Activated T-cell treated with anti-CD3 and anti-CD28 coated beads, Interleukin-2, amount 50 U/mL, for 72 hours (primary cell): ENCODE measurements around the gene SEMA3F. TPM values are rescaled to one million over a fixed set of nuclear protein-coding genes. Genes with fewer than 3 reads are reported as not detected.

Experiments used
- ATAC-seq, 2 donors: fragments of 150-1000 bp; cut with Tn5 transposase; replicated peaks in 1 of 2; 2 replicates each; pipeline ENCODE4 v1.10.0; 2021; ENCODE audit warnings: moderate library complexity in 2 of 2, mild to moderate bottlenecking in 1 of 2
- DNase-seq, 2 donors: peaks; one replicate each; pipeline ENCODE4 v3.0.0; 2021 to 2022; ENCODE audit warnings: mixed read lengths in 1 of 2
- H3K27ac Mint-ChIP-seq: one replicate; pipeline ENCODE4 v1.8.0; 2022; ENCODE audit warnings: mild to moderate bottlenecking, moderate library complexity, mixed read lengths
- H3K27me3 Mint-ChIP-seq: one replicate; pipeline ENCODE4 v1.8.0; 2022; ENCODE audit warnings: low read depth, mixed read lengths
- H3K36me3 Mint-ChIP-seq, 2 donors: one replicate each; pipeline ENCODE4 v1.8.0; 2022; ENCODE audit warnings: mixed read lengths in 2 of 2, mild to moderate bottlenecking in 1 of 2; ENCODE audit not compliant: insufficient read depth in 2 of 2
- H3K4me1 Mint-ChIP-seq: one replicate; pipeline ENCODE4 v1.8.0; 2022; ENCODE audit warnings: low read depth, mixed read lengths
- H3K4me3 Mint-ChIP-seq, 2 donors: one replicate each; pipeline ENCODE4 v1.8.0; 2022; ENCODE audit warnings: mild to moderate bottlenecking in 2 of 2, mixed read lengths in 2 of 2, moderate library complexity in 2 of 2
- H3K9me3 Mint-ChIP-seq, 2 donors: one replicate each; pipeline ENCODE4 v1.8.0; 2022; ENCODE audit warnings: mixed read lengths in 2 of 2
- total RNA-seq, 2 donors: library from RNA; stranded (reverse); gene quantifications; one replicate each; pipeline ENCODE4 v1.2.3, GENCODE V29; 2022

Gene SEMA3F
- total RNA-seq, 2 donors from 2014 or later: 0.25 TPM; not detected in 1

DNA sequence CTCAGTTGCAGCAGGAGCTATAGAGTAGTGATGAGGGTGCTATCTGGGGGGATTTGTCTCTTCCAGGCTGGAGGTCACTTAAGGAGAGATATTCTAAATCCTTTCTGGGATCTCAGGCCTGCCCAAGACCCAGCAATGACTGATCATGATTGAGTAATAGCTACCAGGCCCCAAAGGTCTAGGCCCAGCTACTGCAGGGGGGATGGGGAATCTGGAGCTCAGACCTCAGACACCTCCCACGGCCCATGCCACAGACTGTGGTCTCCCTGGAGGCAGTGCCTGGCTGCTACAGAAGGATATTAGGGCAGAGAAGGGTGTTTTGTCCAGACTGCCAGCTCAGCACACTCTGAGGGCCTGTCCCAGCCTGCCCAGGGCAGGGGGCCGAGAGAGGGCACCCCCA, 56.8 kb downstream of the SEMA3F start:
- Mint-ChIP-seq H3K27ac (no peak overlapping the region), H3K27me3 (peaks cover 2% of the 10 kb centered on the region)

DNA sequence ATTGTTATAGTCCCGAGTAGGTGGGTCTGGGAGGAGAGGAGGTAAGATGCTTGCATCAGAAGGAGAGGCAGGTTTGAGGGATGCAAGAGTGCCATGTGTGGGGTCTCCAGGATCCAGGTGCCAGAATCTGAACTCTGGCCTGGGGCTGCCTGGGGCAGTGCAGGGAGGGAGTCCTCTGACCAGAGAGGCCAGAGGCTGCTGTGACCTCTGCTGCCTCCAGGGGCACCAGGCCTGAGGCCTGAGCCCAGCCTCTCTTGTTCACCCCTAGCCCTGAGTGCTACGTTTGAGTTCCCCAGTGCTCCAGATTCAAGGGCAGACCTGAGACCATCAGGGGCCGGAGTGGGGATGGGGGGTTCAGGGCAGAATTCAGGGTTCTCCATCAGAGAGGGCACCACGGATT, 57.4 kb downstream of the SEMA3F start:
- H3K9me3 Mint-ChIP-seq: no peaks in the 10 kb centered on the region
- no peak overlapping the region for H3K27ac Mint-ChIP-seq
- no peaks in the 10 kb centered on the region for H3K36me3 Mint-ChIP-seq
- H3K4me3 Mint-ChIP-seq: no peak overlapping the region
- no peaks in the 10 kb centered on the region for H3K27me3 Mint-ChIP-seq
- no peaks in the 10 kb centered on the region for H3K4me1 Mint-ChIP-seq
- ATAC-seq (peak; percentile 14 to 23), DNase-seq (no peak)

More for the DNA sequence above, 56.8 kb downstream of the SEMA3F start:
- DNase-seq (peak; percentile 27 to 55), ATAC-seq (peak; percentile 79 to 84)
- Mint-ChIP-seq H3K36me3 (no peaks in the 10 kb centered on the region), H3K9me3 (no peaks in the 10 kb centered on the region), H3K4me1 (no peaks in the 10 kb centered on the region), H3K4me3 (no peak overlapping the region)

DNA sequence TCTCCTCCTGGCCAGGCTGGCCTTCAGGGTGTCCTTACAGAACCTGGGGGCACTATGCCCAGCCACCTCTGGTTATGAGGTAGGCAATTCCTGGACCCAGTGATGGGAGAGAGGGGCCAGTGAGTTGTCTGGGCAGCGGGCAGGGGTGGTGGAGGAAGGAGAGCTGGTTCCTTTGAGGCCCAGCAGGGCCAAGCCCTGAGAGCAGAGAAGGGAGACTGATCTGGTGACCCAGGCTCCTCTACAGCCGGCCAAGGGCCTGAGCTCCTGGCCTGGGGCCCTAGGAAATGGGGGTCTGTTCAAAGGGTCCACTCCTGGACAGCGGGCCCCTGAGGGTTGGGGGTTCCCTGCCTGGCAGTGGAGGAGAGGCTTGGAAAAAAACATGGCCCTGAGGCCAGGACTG, 57.8 kb downstream of the SEMA3F start:
- DNase-seq (no peak), ATAC-seq (no peak)
- H3K4me1 Mint-ChIP-seq: no peaks in the 10 kb centered on the region
- H3K27me3 Mint-ChIP-seq: no peaks in the 10 kb centered on the region
- H3K27ac Mint-ChIP-seq: no peak overlapping the region
- H3K9me3 Mint-ChIP-seq: no peaks in the 10 kb centered on the region
- no peak overlapping the region for H3K4me3 Mint-ChIP-seq
- no peaks in the 10 kb centered on the region for H3K36me3 Mint-ChIP-seq

DNA sequence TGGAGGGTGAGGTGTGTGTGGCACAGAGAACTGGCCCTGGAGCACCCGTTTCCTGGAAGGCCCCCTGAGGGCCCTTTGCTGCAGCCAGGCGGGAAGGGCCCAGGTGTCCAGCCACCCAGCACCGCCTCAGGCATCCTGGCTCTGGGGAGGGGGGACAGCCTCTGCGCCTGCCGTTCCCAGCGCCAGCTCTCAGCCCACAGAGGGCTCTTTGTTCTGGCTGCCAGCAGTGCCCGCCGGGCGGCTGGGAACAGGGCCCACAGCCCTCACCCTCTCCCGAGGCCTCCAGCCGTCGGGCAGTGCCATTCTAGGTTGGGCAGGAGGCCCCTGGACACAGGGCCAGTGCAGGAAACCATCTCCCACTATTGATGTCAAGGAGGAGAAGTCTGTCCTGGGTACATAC, 58.2 kb downstream of the SEMA3F start:
- Mint-ChIP-seq H3K4me3 (no peak overlapping the region), H3K36me3 (no peaks in the 10 kb centered on the region), H3K4me1 (no peaks in the 10 kb centered on the region), H3K27me3 (no peaks in the 10 kb centered on the region), H3K9me3 (no peaks in the 10 kb centered on the region), H3K27ac (no peak overlapping the region)
- no peak for DNase-seq
- ATAC-seq: no peak

DNA sequence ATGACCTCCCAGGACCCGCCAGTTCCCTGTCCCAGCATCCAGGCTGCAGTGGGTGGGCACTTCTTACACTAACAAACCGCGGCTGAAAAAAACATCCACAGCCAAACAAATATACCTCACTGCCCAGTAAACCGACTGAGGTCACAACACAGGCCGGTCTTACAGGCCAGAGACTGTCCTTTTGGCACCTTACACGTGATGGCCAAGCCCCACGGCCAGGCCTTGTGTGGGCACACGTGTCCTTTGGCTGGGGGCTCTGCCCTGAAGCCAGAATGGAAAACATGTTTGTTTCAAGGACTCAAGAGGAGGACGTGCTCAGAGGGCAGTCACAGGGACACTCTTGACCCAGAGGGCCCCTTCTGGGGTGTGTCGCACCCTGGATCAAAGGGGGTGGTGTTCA, 59.7 kb downstream of the SEMA3F start:
- H3K27me3 Mint-ChIP-seq: no peaks in the 10 kb centered on the region
- ATAC-seq (no peak), DNase-seq (no peak)
- H3K4me3 Mint-ChIP-seq: no peak overlapping the region
- no peaks in the 10 kb centered on the region for H3K4me1 Mint-ChIP-seq
- no peak overlapping the region for H3K27ac Mint-ChIP-seq
- H3K9me3 Mint-ChIP-seq: no peaks in the 10 kb centered on the region
- no peaks in the 10 kb centered on the region for H3K36me3 Mint-ChIP-seq

DNA sequence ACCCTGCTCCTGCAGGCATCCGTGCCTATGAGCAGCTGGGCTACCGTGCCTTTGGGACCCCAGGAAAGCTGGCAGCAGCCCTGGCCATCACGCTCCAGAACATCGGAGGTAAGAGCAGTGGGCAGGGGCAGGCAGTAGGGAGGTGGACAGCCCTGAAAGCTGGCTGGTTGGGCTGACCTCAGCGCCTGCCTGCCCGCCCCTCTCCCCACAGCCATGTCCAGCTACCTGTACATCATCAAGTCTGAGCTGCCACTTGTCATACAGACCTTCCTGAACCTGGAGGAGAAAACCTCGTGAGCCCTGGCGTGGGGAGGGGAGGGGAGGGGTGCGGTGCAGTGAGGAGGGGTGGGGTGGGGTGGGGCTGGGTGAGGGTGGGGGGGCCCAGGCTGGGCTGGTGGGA, 60.4 kb downstream of the SEMA3F start:
- H3K4me3 Mint-ChIP-seq: no peak overlapping the region
- ATAC-seq (no peak), DNase-seq (no peak)
- H3K27me3 Mint-ChIP-seq: no peaks in the 10 kb centered on the region
- no peak overlapping the region for H3K27ac Mint-ChIP-seq
- no peaks in the 10 kb centered on the region for H3K36me3 Mint-ChIP-seq
- no peaks in the 10 kb centered on the region for H3K4me1 Mint-ChIP-seq
- H3K9me3 Mint-ChIP-seq: no peaks in the 10 kb centered on the region

DNA sequence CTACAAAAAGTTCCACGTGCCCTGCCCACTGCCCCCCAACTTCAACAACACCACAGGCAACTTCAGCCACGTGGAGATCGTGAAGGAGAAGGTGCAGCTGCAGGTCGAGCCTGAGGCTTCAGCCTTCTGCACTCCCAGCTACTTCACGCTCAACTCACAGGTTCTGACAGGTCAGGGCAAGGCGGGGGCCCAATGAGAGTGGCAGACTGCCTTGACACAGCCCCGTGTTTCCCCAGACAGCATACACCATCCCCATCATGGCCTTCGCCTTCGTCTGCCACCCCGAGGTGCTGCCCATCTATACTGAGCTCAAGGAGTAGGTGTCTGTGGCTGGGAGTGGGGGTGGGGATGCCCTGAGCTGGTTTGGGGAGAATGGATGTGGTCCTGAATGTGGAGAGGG, 62.6 kb downstream of the SEMA3F start:
- Mint-ChIP-seq H3K9me3 (no peaks in the 10 kb centered on the region), H3K4me1 (no peaks in the 10 kb centered on the region), H3K4me3 (no peak overlapping the region), H3K27ac (no peak overlapping the region), H3K36me3 (no peaks in the 10 kb centered on the region), H3K27me3 (no peaks in the 10 kb centered on the region)
- ATAC-seq (no peak), DNase-seq (no peak)

DNA sequence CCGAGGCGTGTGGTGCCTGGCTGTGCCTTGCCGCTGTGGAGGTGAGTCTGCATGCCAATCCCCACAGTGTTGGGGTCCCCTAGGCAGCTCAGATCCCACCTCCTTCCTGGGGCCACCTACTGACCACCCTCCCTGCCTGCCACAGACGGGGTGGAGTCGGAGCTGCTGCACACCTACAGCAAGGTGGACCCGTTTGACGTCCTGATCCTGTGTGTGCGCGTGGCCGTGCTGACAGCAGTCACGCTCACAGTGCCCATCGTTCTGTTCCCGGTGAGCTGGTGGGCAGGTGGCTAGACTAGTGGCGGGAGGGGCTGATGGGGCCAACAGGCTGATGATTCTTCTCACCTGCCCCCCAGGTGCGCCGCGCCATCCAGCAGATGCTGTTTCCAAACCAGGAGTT, 63.3 kb downstream of the SEMA3F start:
- Mint-ChIP-seq H3K4me3 (no peak overlapping the region), H3K9me3 (no peaks in the 10 kb centered on the region), H3K27me3 (no peaks in the 10 kb centered on the region), H3K36me3 (no peaks in the 10 kb centered on the region), H3K27ac (no peak overlapping the region), H3K4me1 (no peaks in the 10 kb centered on the region)
- DNase-seq (no peak), ATAC-seq (no peak)

DNA sequence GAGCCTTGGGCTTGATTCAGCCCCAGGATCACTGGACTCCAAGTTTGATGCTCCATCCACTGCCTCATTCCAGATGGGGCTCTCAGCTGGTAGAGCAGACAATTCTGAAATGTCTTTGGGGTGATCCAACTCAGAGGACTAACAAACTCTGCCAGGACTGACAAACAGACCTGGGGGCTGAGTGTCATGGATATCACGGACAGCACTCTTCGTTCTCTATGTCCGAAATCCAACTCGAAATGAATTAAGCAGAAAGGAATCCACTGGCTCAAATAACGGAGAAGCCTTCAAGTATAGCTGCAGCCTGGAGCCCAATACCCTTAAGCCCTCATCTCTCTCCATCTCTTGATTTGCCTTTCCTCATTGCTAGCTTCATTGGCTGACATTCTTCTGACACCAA, 64.2 kb downstream of the SEMA3F start:
- no peaks in the 10 kb centered on the region for H3K27me3 Mint-ChIP-seq
- no peak overlapping the region for H3K27ac Mint-ChIP-seq
- H3K4me1 Mint-ChIP-seq: no peaks in the 10 kb centered on the region
- H3K36me3 Mint-ChIP-seq: no peaks in the 10 kb centered on the region
- no peak for ATAC-seq
- no peak for DNase-seq
- no peaks in the 10 kb centered on the region for H3K9me3 Mint-ChIP-seq
- no peak overlapping the region for H3K4me3 Mint-ChIP-seq

DNA sequence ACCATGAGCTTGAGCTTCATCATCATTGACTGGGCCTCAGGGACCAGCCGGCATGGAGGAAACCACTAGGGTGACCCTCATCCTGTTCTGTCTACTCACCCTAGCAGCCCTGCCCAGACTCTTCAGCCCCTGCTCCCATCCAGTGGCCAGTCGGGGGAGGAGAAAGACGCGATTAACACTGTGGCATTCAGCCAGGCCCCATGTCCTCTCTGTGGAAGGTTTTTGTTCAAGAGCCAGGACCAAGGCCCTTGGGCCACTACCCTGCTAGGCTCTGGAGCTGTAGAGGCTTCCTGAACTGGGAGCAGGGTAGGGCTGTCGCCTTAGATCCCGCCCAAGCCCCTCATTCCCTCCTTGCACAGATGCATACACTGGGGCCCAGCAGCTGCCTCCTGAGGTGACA, 65.0 kb downstream of the SEMA3F start:
- Mint-ChIP-seq H3K27ac (no peak overlapping the region), H3K9me3 (no peaks in the 10 kb centered on the region), H3K27me3 (peaks cover 8% of the 10 kb centered on the region), H3K4me1 (no peaks in the 10 kb centered on the region), H3K36me3 (no peaks in the 10 kb centered on the region), H3K4me3 (no peak overlapping the region)
- no peak for ATAC-seq
- no peak for DNase-seq

DNA sequence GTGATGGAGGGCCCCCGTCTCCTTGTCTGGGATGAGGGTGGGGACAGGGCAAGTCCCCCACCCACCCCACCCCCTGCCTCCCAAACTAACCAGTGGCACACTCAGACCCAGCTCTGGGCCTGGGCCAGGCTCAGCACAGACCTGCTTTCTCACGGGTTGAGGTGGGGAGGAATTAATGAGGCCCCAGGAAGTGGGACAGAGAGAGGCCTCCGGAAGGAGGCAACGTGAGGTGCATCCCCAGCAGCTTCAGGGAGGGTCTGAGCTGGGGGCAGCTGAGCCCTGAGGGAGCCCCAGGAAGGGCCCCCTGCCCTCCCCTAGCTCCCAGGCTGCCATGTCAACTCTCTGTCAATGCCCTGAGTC, 65.9 kb downstream of the SEMA3F start:
- Mint-ChIP-seq H3K27me3 (peaks cover 10% of the 10 kb centered on the region), H3K4me3 (no peak overlapping the region), H3K27ac (no peak overlapping the region), H3K4me1 (peaks cover 6% of the 10 kb centered on the region), H3K36me3 (no peaks in the 10 kb centered on the region), H3K9me3 (no peaks in the 10 kb centered on the region)
- DNase-seq (no peak), ATAC-seq (peak; percentile 19 to 43)

DNA sequence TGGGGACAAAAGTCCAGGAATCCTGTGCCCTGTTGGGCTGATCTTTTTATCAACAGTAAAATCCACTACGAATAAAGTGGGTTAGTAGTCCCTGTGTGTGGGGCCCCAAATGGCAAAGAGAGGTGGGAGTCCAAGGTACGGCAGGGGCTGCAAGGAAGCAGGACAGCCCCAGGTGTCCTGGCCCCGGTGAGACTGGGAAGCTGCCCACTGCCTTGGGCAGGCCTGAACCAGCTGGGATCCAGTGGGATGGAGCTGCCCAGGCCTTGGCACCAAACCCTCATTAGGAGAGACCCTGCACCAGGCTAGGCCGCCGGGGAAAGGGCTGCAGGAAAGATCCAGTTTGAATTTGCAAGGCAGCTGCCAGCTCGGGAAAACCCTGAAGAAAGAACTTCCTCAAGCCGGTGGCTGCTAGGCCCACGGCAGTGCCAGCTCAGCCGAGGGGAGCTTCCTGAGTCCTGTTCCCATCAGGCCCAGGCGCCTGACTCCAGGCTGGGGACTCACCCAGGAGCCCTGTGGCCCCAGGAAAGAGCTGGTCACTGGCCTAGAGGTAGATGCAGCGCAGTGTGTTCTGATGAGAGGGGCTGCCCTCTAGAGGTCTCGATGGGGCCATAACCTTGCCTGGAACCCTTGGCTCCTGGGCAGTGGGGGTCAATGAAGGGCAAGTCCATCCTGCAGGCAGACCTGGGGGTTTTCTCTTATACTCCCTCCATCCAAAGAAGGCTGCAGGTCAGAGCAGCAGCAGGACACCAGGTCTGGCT, 66.5 kb downstream of the SEMA3F start:
- no peak for ATAC-seq
- Mint-ChIP-seq H3K36me3 (no peaks in the 10 kb centered on the region), H3K27me3 (peaks cover 10% of the 10 kb centered on the region), H3K27ac (no peak overlapping the region), H3K4me3 (no peak overlapping the region), H3K4me1 (peaks cover 10% of the 10 kb centered on the region), H3K9me3 (no peaks in the 10 kb centered on the region)
- no peak for DNase-seq

DNA sequence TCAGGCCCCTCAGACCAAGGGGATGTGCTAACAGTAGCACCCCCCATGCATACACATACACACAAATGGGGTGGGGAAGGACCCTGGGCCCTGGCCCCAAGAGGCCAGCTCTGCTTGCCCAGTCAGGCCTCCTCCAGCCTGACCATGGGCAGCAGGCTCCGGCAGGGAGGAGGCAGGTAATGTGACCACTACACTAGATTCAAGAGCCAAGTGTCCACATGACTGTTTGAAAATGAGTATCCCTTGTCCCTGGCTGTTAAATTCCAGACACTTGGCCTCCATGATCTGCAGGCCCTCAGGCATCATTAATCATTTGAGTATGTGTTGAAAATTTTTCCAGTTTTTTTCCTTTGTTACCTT, 67.0 kb downstream of the SEMA3F start:
- ATAC-seq: no peak
- H3K4me3 Mint-ChIP-seq: no peak overlapping the region
- peaks cover 10% of the 10 kb centered on the region for H3K27me3 Mint-ChIP-seq
- DNase-seq: no peak
- peaks cover 15% of the 10 kb centered on the region for H3K4me1 Mint-ChIP-seq
- no peaks in the 10 kb centered on the region for H3K9me3 Mint-ChIP-seq
- H3K36me3 Mint-ChIP-seq: no peaks in the 10 kb centered on the region
- H3K27ac Mint-ChIP-seq: no peak overlapping the region

DNA sequence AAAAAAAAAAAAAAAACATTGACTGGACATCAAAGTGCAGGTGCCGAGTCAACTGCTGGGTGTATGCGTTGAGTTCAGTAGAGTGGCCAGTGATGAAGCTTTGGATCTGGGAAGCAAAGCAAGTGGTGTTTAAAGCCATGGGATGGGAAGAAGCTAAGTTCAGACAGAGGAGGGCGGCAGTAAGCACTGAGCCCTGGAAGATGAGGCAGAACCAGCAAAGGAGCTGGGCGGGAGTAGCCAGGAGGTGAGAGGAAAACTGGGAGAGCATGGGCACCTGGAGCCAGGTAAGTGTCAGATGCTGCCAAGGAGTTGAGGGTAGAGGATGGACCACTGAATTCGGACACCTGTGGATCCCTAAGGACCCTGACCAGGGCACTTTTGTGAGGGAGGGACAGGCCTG, 69.5 kb downstream of the SEMA3F start:
- no peak overlapping the region for H3K4me3 Mint-ChIP-seq
- H3K27ac Mint-ChIP-seq: no peak overlapping the region
- peaks cover 10% of the 10 kb centered on the region for H3K27me3 Mint-ChIP-seq
- DNase-seq: no peak
- peaks cover 32% of the 10 kb centered on the region for H3K4me1 Mint-ChIP-seq
- ATAC-seq: no peak
- no peaks in the 10 kb centered on the region for H3K36me3 Mint-ChIP-seq
- H3K9me3 Mint-ChIP-seq: no peaks in the 10 kb centered on the region
